WTC11 (cell line): ENCODE results near the gene BEND4. TPM values are rescaled to one million over a fixed set of nuclear protein-coding genes. Genes with fewer than 3 reads are reported as not detected.
A peak's percentile ranks its signal among the peaks of the same experiment; 100 is the strongest.

Source experiments
- ATAC-seq: fragments of 200-7000 bp; cut with Tn5 transposase; 2 replicates; pipeline ENCODE4 v1.10.0; 2021; ENCODE audit warnings: mild to moderate bottlenecking, moderate library complexity
- Bru-seq: library from RNA; stranded (reverse); fragments of 400-500 nt; gene quantifications from one replicate; lab custom pipeline; 2021; lab: Mats Ljungman, UMichigan
- CTCF ChIA-PET: fragments of 300-600 bp; sonication (Branson Sonifier 250); formaldehyde crosslinking; loops from one replicate; lab custom pipeline; 2021; ENCODE audit warnings: antibody characterized with exemption; lab: Charles Lee
- POLR2A ChIA-PET: fragments of 350-600 bp; sonication (Branson Sonifier 250); formaldehyde crosslinking; loops from one replicate; lab custom pipeline; 2021; ENCODE audit warnings: antibody characterized with exemption; lab: Charles Lee
- DNase-seq: peaks from one replicate; pipeline ENCODE4 v3.0.0; 2021; ENCODE audit warnings: low spot score
- H3K27ac Mint-ChIP-seq: 2 replicates; pipeline ENCODE4 v1.8.0; 2021; ENCODE audit warnings: mixed read lengths
- H3K27me3 Mint-ChIP-seq: 2 replicates; pipeline ENCODE4 v1.8.0; 2021; ENCODE audit warnings: low read depth, mild to moderate bottlenecking, moderate library complexity, mixed read lengths
- H3K36me3 Mint-ChIP-seq: 2 replicates; pipeline ENCODE4 v1.8.0; 2021; ENCODE audit warnings: mixed read lengths
- H3K4me1 Mint-ChIP-seq: 2 replicates; pipeline ENCODE4 v1.8.0; 2022; ENCODE audit warnings: mixed read lengths
- H3K4me3 Mint-ChIP-seq: 2 replicates; pipeline ENCODE4 v1.8.0; 2021; ENCODE audit warnings: mild to moderate bottlenecking, moderate library complexity, mixed read lengths
- H3K9me3 Mint-ChIP-seq: 2 replicates; pipeline ENCODE4 v1.8.0; 2021; ENCODE audit warnings: mixed read lengths
- CREB1 ChIP-seq: sonication (generic); formaldehyde crosslinking; IDR thresholded peaks from 2 replicates; pipeline ENCODE4 v1.8.0; 2023; ENCODE audit warnings: mild to moderate bottlenecking, missing genetic modification reagents
- EMX1 ChIP-seq: fragments of 250-450 bp; sonication (Bioruptor Pico); IDR thresholded peaks from 2 replicates; pipeline ENCODE4 v1.8.0; 2021; ENCODE audit warnings: mild to moderate bottlenecking
- ERG ChIP-seq: fragments of 250-450 bp; sonication (Bioruptor Pico); IDR thresholded peaks from 2 replicates; pipeline ENCODE4 v1.8.0; 2021; ENCODE audit warnings: mild to moderate bottlenecking
- ETV6 ChIP-seq: sonication (generic); formaldehyde crosslinking; IDR thresholded peaks from 2 replicates; pipeline ENCODE4 v1.8.1; 2022; ENCODE audit warnings: mild to moderate bottlenecking, missing genetic modification reagents
- FOXK1 ChIP-seq: sonication (generic); formaldehyde crosslinking; IDR thresholded peaks from 2 replicates; pipeline ENCODE4 v1.8.0; 2022; ENCODE audit warnings: mild to moderate bottlenecking, moderate library complexity, missing genetic modification reagents
- GTF2I ChIP-seq: fragments of 250-450 bp; sonication (Bioruptor Pico); conservative IDR thresholded peaks from 2 replicates; pipeline ENCODE4 v1.4.0; 2021; ENCODE audit warnings: mild to moderate bottlenecking
- HMGA2 ChIP-seq: fragments of 250-450 bp; sonication (Bioruptor Pico); IDR thresholded peaks from 2 replicates; pipeline ENCODE4 v1.4.0; 2021; ENCODE audit warnings: mild to moderate bottlenecking, moderate library complexity
- IRF1 ChIP-seq: sonication (generic); formaldehyde crosslinking; IDR thresholded peaks from 2 replicates; pipeline ENCODE4 v1.8.0; 2023; ENCODE audit warnings: missing genetic modification reagents
- IRF2 ChIP-seq: sonication (generic); formaldehyde crosslinking; IDR thresholded peaks from 2 replicates; pipeline ENCODE4 v1.8.0; 2022; ENCODE audit warnings: low read depth, missing genetic modification reagents, borderline replicate concordance
- JUN ChIP-seq: sonication (generic); formaldehyde crosslinking; IDR thresholded peaks from 2 replicates; pipeline ENCODE4 v1.8.0; 2023; ENCODE audit warnings: mild to moderate bottlenecking, missing genetic modification reagents
- KAT7 ChIP-seq: sonication (generic); formaldehyde crosslinking; IDR thresholded peaks from 2 replicates; pipeline ENCODE4 v1.8.1; 2023; ENCODE audit warnings: missing genetic modification reagents, mild to moderate bottlenecking, borderline replicate concordance
- MAX ChIP-seq: sonication (generic); formaldehyde crosslinking; IDR thresholded peaks from 2 replicates; pipeline ENCODE4 v1.8.0; 2022; ENCODE audit warnings: mild to moderate bottlenecking, missing genetic modification reagents
- MXD4 ChIP-seq: fragments of 250-450 bp; sonication (Bioruptor Pico); IDR thresholded peaks from 2 replicates; pipeline ENCODE4 v1.8.0; 2021; ENCODE audit warnings: mild to moderate bottlenecking, moderate library complexity, borderline replicate concordance
- NFATC4 ChIP-seq: fragments of 250-450 bp; sonication (Bioruptor Pico); IDR thresholded peaks from 2 replicates; pipeline ENCODE4 v1.9.0; 2021; ENCODE audit warnings: mild to moderate bottlenecking
- OVOL2 ChIP-seq: fragments of 250-450 bp; sonication (Bioruptor Pico); IDR thresholded peaks from 2 replicates; pipeline ENCODE4 v1.9.0; 2021; ENCODE audit warnings: mild to moderate bottlenecking, borderline replicate concordance
- SP1 ChIP-seq: sonication (generic); formaldehyde crosslinking; conservative IDR thresholded peaks from 2 replicates; pipeline ENCODE4 v1.8.1; 2022; ENCODE audit warnings: missing genetic modification reagents
- TEAD1 ChIP-seq: sonication (generic); formaldehyde crosslinking; IDR thresholded peaks from 2 replicates; pipeline ENCODE4 v1.8.0; 2022; ENCODE audit warnings: mild to moderate bottlenecking, missing genetic modification reagents
- USF1 ChIP-seq: sonication (generic); formaldehyde crosslinking; IDR thresholded peaks from 2 replicates; pipeline ENCODE4 v1.8.0; 2022; ENCODE audit warnings: mild to moderate bottlenecking, missing genetic modification reagents
- USF2 ChIP-seq: sonication (generic); formaldehyde crosslinking; IDR thresholded peaks from 2 replicates; pipeline ENCODE4 v1.8.1; 2023; ENCODE audit warnings: mild to moderate bottlenecking, missing genetic modification reagents, moderate library complexity
- ZNF138 ChIP-seq: sonication (generic); formaldehyde crosslinking; conservative IDR thresholded peaks from 2 replicates; pipeline ENCODE4 v1.8.1; 2022; ENCODE audit warnings: mild to moderate bottlenecking, moderate library complexity, missing genetic modification reagents
- ZNF219 ChIP-seq: sonication (generic); formaldehyde crosslinking; IDR thresholded peaks from 2 replicates; pipeline ENCODE4 v1.8.0; 2023; ENCODE audit warnings: missing genetic modification reagents, mild to moderate bottlenecking, borderline replicate concordance
- ZNF317 ChIP-seq: sonication (generic); formaldehyde crosslinking; IDR thresholded peaks from 2 replicates; pipeline ENCODE4 v1.8.1; 2023; ENCODE audit warnings: low read depth, mild to moderate bottlenecking, moderate library complexity, missing genetic modification reagents, borderline replicate concordance
- ZNF425 ChIP-seq: fragments of 250-450 bp; sonication (Bioruptor Pico); conservative IDR thresholded peaks from 2 replicates; pipeline ENCODE4 v1.9.0; 2021; ENCODE audit warnings: mild to moderate bottlenecking
- long read RNA-seq, 3 experiments: library from RNA in 1 of 3; library from capped mRNA in 1 of 3; library from polyadenylated mRNA in 1 of 3; unstranded in 2 of 3; stranded (forward) in 1 of 3; transcript quantifications; one replicate each; pipeline ENCODE4 v2.0.0, GENCODE V29; 2021
- total RNA-seq: library from RNA; stranded (reverse); gene quantifications from 3 replicates; pipeline ENCODE4 v1.2.3, GENCODE V29; 2021

Gene BEND4
- total RNA-seq = 40.0 to 43.4 TPM (median 43.0 TPM) in 3 replicates
- percentile 86 among the genes with signal in this experiment for Bru-seq, nascent RNA
- long read RNA-seq, experiment 1, full-length matches to known transcripts = 3 of 142 reads
- long read RNA-seq, experiment 1, partial matches to known transcripts = 36 of 142 reads
- long read RNA-seq, experiment 1, other reads (novel, unspliced or antisense) = 103 of 142 reads
- long read RNA-seq, experiment 2, partial matches to known transcripts = 5 of 57 reads
- long read RNA-seq, experiment 2, other reads (novel, unspliced or antisense) = 52 of 57 reads
- long read RNA-seq, experiment 3 = 0 reads

GRCh38 chr4:42152507-42153504, at the start of gene BEND4:
BEND4 (minus strand) TSS chr4:42152655; CDS start chr4:42152143, 512 bp downstream.
- TF ChIP-seq GTF2I (peak; percentile 76), SP1 (CRISPR knock-in tag) (peak; percentile 34; the same call in 1 of the 2 replicates), ETV6 (CRISPR knock-in tag) (no peak), TEAD1 (CRISPR knock-in tag) (no peak)
- peak; percentile 16 for DNase-seq
- peak; percentile 61 for ATAC-seq
- Mint-ChIP-seq H3K36me3 (no peaks in the 10 kb centered on the region), H3K27ac (peak within 1 kb of the TSS; percentile 66), H3K9me3 (no peaks in the 10 kb centered on the region), H3K4me1 (peaks cover 39% of the 10 kb centered on the region), H3K27me3 (peaks cover 33% of the 10 kb centered on the region), H3K4me3 (peak within 1 kb of the TSS; percentile 99)
- ChIA-PET POLR2A (no interaction called here), CTCF (interaction anchor here (1.0 to 1.4 kb wide), 2 partner anchors 10 to 142 kb away, joined by 3 to 5 read pairs; no protein-coding TSS in a partner anchor)

- no peak overlapping the region for H3K4me3 Mint-ChIP-seq
- H3K27me3 Mint-ChIP-seq = no peaks in the 10 kb centered on the region; the same call in 1 of the 2 replicates
- ChIA-PET CTCF (no interaction called here), POLR2A (no interaction called here)
- TF ChIP-seq FOXK1 (CRISPR knock-in tag) (no peak), USF2 (CRISPR knock-in tag) (no peak), OVOL2 (CRISPR knock-in tag) (no peak), JUN (CRISPR knock-in tag) (no peak), HMGA2 (CRISPR knock-in tag) (no peak), ZNF138 (CRISPR knock-in tag) (no peak), ZNF317 (CRISPR knock-in tag) (no peak)
- peaks cover 2% of the 10 kb centered on the region; the same call in 1 of the 2 replicates for H3K36me3 Mint-ChIP-seq
- DNase-seq = no peak
- H3K4me1 Mint-ChIP-seq = peaks cover 17% of the 10 kb centered on the region
- peaks cover 16% of the 10 kb centered on the region for H3K9me3 Mint-ChIP-seq
- no peak for ATAC-seq
- no peak overlapping the region for H3K27ac Mint-ChIP-seq
These were observed 44.9 kb upstream of the BEND4 start for GRCh38 chr4:42197341-42197740.

- Mint-ChIP-seq H3K36me3 (0 out of 2 replicates have a peak, but pooled peaks cover 6% of the 10 kb centered on the region), H3K27me3 (no peaks in the 10 kb centered on the region; the same call in 1 of the 2 replicates), H3K27ac (no peak overlapping the region), H3K4me3 (no peak overlapping the region), H3K9me3 (peaks cover 23% of the 10 kb centered on the region), H3K4me1 (peaks cover 16% of the 10 kb centered on the region)
- DNase-seq (no peak), ATAC-seq (peak; percentile 47; the same call in 1 of the 2 replicates)
- CTCF ChIA-PET = no interaction called here
- POLR2A ChIA-PET = no interaction called here
- no peak for TF ChIP-seq CREB1 (CRISPR knock-in tag)
- TF ChIP-seq KAT7 (CRISPR knock-in tag) = no peak
- TF ChIP-seq NFATC4 (CRISPR knock-in tag) = no peak
- no peak for TF ChIP-seq ERG (CRISPR knock-in tag)
- TF ChIP-seq EMX1 = no peak
- TF ChIP-seq IRF2 (CRISPR knock-in tag) = no peak
- no peak for TF ChIP-seq IRF1 (CRISPR knock-in tag)
- TF ChIP-seq ZNF425 (CRISPR knock-in tag) = no peak
- no peak for TF ChIP-seq MAX
- no peak for TF ChIP-seq ZNF219 (CRISPR knock-in tag)
- TF ChIP-seq MXD4 = no peak
- no peak for TF ChIP-seq USF1 (CRISPR knock-in tag)
- TF ChIP-seq JUN (CRISPR knock-in tag) = no peak
These were observed 20.5 kb upstream of the BEND4 start for GRCh38 chr4:42172921-42173320.
